Measurements from ENCODE around the gene ZNF496.

ZNF496 gene

DNA sequence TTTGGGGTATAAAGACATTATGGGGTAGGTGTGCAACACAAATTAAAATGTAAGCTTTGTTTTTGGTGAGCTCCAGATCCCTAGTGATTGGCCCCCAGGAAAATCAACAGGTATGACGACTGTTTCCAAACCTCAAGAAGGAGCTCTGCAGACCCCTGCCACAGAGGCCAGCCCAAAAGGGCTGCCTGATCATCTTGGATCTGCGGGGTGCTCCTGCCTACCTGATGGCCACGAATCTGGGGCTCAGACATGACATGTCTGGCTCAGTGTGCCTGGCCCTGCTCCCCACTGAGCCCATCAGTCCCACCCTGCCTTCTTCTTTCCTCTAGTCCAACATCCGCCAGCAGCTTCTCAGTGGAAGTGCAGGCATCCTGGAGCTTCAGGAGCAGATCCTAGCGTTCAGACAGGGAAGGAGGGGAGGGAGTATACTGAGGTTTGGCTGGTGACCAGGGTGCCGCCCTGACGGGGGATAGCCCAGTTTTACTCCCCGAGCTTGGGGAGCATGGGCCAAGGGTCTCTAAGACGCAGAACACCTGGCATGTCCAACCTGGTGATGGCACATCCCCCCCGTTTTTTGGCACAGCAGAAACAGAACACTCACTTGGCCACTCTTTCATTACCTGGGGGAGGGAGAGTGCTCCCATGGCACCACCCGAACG, 31.8 kb downstream of the ZNF496 start:
- TF ChIP-seq, protein P1, sequence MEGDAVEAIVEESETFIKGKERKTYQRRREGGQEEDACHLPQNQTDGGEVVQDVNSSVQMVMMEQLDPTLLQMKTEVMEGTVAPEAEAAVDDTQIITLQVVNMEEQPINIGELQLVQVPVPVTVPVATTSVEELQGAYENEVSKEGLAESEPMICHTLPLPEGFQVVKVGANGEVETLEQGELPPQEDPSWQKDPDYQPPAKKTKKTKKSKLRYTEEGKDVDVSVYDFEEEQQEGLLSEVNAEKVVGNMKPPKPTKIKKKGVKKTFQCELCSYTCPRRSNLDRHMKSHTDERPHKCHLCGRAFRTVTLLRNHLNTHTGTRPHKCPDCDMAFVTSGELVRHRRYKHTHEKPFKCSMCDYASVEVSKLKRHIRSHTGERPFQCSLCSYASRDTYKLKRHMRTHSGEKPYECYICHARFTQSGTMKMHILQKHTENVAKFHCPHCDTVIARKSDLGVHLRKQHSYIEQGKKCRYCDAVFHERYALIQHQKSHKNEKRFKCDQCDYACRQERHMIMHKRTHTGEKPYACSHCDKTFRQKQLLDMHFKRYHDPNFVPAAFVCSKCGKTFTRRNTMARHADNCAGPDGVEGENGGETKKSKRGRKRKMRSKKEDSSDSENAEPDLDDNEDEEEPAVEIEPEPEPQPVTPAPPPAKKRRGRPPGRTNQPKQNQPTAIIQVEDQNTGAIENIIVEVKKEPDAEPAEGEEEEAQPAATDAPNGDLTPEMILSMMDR (IDR thresholded peaks at IDR 0.05; ENCODE audit: control insufficient read depth, insufficient read depth, low read depth, low read length, missing control alignments), result no peak

DNA sequence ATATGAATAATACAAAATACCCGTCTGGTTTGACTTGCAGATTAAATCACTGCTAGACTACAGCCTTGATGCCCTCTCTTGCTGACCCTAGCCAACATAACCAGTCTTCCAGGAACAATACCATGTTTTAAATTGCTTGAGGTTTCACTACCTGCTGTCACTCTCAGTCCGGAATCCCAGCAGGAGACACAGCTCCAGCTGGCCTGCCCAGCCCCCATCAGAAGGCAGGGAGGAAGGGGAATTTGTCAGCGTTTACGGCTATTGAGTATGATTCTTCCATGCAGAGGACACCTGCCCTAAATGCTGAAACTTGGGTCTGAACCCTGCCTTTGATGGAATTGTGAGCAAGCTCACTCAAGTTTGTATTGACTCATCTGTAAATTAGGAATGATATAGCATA, 33.0 kb downstream of the ZNF496 start:
- no peak overlapping the region for H3K4me3 ChIP-seq (ENCODE audit: control insufficient read depth, low read depth, low read length)
- TF ChIP-seq, protein P1 (IDR thresholded peaks at IDR 0.05; ENCODE audit: control insufficient read depth, insufficient read depth, low read depth, low read length, missing control alignments), result no peak
- DNase-seq (ENCODE audit: low read depth), result no peak

More for the DNA sequence above, 31.8 kb downstream of the ZNF496 start:
- no peak overlapping the region for H3K4me3 ChIP-seq (ENCODE audit: control insufficient read depth, low read depth, low read length)
- DNase-seq (ENCODE audit: low read depth), result no peak

DNA sequence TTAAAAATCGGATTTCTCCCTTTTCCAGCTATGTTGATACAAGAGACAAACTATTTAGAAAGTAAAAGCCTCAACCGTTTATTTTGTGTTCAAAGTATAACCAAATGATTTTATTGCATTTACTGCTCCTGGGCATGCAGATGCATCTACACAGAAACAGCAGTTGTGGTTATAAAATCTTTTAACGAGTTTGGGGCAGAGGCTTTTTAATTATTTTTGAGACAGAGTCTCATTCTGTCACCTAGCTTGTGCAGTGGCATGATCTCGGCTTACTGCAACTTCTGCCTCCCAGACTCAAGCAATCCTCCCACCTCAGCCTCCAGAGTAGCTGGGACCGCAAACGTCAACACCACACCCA, 33.6 kb downstream of the ZNF496 start:
- DNase-seq (ENCODE audit: low read depth), result no peak
- TF ChIP-seq, protein P1 (IDR thresholded peaks at IDR 0.05; ENCODE audit: control insufficient read depth, insufficient read depth, low read depth, low read length, missing control alignments), result no peak
- no peak overlapping the region for H3K4me3 ChIP-seq (ENCODE audit: control insufficient read depth, low read depth, low read length)

DNA sequence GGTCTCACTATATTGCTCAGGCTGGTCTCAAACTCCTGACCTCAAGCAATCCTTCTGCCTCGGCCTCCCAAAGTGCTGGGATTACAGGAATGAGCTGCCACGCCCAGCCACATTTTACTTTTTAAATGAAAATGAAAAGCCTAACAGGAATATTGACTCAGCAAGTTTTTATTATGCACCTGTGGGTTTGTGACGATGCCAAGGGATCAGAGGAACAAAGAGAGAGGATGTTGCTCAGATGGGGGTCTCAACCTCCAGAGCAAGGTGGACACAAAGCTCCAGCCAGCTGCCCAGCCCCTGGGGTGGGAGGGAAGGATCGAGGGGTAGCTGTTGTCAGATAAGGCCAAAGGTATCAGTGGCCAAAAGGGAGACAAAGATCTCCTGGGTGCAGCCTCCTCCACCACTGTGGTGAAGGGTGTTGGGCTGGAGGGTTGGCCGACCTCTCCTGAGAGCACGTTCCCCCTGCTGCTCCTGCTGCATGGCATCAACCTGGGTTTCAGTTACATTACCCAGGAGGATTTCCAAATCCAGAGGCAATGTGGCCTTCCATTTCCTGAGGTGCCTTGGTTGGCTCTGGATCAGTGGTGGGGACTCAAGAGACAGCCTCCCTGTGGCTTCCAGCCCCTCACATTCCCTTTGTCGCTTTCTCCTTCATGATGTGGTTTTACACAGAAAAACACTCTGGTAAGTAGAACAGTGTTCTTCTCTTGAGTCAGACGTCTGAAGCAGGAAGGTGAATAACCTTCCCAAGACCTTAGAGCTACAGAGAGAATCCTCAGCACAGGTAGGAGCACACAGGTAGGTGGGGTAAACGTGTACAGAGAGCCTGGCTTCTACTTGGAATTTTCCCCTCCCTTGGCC, 34.2 kb downstream of the ZNF496 start:
- H3K4me3 ChIP-seq (ENCODE audit: control insufficient read depth, low read depth, low read length), result no peak overlapping the region
- no peak for DNase-seq (ENCODE audit: low read depth)
- TF ChIP-seq, protein P1 (IDR thresholded peaks at IDR 0.05; ENCODE audit: control insufficient read depth, insufficient read depth, low read depth, low read length, missing control alignments), result no peak

GRCh38 chr1:247296599-247297180, 35.0 kb downstream of the ZNF496 start:
- no peak overlapping the region for H3K4me3 ChIP-seq (ENCODE audit: control insufficient read depth, low read depth, low read length)
- DNase-seq (ENCODE audit: low read depth), result no peak
- TF ChIP-seq, protein P1 (IDR thresholded peaks at IDR 0.05; ENCODE audit: control insufficient read depth, insufficient read depth, low read depth, low read length, missing control alignments), result no peak

GRCh38 chr1:247295746-247296145, 35.9 kb downstream of the ZNF496 start:
- no peak for DNase-seq (ENCODE audit: low read depth)
- TF ChIP-seq, protein P1 (IDR thresholded peaks at IDR 0.05; ENCODE audit: control insufficient read depth, insufficient read depth, low read depth, low read length, missing control alignments), result no peak
- H3K4me3 ChIP-seq (ENCODE audit: control insufficient read depth, low read depth, low read length), result no peak overlapping the region

Data from AG09309 (cell line).